GM13977 (cell line): ENCODE measurements around the gene SLC2A5.

ENCODE experiments used
- DNase-seq: peaks from one replicate; pipeline ENCODE4 v3.0.0; 2012; ENCODE audit warnings: low spot score
- CTCF ChIP-seq: IDR thresholded peaks from 2 replicates; pipeline ENCODE4 v1.5.1; 2012; ENCODE audit warnings: mild to moderate bottlenecking, control low read depth; ENCODE audit not compliant: insufficient read depth; ENCODE audit errors: extremely low read depth, missing control alignments
- in situ Hi-C: fragments of 300-500 bp; cut with MboI; formaldehyde crosslinking; loops from one replicate; pipeline ENCODE4 v1.12.0; 2022; ENCODE audit warnings: low sequenced_read_pairs, low pct_unique_long_range_greater_than_20kb, mixed read lengths, inconsistent platforms; ENCODE audit not compliant: unreplicated experiment

SLC2A5 gene

DNA sequence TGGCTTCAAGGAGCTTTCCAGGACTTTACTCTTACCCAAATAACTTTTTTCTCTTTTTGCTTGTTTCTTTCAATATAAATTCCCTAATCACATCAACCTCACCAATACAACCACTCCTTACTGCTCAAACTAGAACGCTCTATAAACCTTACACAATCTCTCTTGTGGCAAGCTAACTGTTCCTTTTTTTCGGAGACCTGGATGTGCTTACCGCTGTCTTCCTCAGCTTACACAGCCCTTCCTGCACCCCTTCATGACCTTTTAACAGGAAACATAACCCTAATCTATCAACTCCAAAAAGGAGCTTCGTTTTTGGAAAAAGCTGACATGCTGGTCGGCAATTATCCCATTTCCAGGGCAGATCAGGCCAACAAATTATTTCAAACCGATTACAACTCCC, 24.1 kb upstream of the SLC2A5 start:
- no peak for DNase-seq
- TF ChIP-seq CTCF = no peak
- in situ Hi-C loops = no loop called here

DNA sequence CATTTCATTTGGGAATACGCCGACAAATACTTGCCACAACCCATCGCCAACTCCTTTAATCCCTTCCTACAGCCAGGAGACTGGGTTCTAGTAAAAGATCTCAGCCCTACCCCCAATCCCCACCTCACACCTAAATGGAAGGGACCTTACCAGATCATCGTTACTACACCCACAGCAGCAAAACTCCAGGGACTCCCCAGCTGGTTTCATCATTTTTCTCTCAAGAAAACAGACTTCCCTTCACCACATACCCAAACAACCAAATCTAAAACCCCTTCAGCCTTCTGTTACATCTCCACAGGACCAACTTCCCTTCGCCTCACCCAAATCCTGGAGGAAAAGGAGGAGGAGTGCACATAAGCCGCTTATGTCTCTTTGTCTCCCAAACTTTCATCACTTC, 23.7 kb upstream of the SLC2A5 start:
- in situ Hi-C loops = no loop called here

GRCh38 chr1:9088807-9089206, 19.4 kb upstream of the SLC2A5 start:
- in situ Hi-C loops = no loop called here
- TF ChIP-seq CTCF = no peak

More for the DNA sequence above, 23.7 kb upstream of the SLC2A5 start:
- no peak for DNase-seq
- TF ChIP-seq CTCF = no peak

GRCh38 chr1:9087411-9088125, 18.1 kb upstream of the SLC2A5 start:
- no peak for TF ChIP-seq CTCF
- DNase-seq = no peak
- in situ Hi-C loops = no loop called here

More at GRCh38 chr1:9088807-9089206, 19.4 kb upstream of the SLC2A5 start:
- DNase-seq = no peak

DNA sequence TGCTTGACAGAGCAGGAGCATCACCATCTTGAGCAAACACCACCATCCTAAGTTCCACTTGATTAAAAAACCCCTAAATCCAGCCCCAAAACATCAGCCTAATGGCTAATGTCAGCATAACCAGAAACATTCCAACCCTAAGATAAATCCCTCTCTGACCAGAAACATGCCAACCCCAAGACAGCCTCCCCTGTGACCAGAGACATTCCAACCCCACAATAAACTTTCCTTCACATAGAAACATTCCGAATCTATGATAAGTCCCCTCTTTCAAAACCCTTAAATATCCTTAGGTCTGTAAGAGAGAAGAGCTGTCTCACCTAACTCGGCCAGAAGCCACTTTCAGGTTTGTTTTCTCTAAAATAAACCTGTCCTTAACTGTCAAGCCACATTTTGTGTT, 17.4 kb upstream of the SLC2A5 start:
- no peak for TF ChIP-seq CTCF
- no peak for DNase-seq
- in situ Hi-C loops = no loop called here

DNA sequence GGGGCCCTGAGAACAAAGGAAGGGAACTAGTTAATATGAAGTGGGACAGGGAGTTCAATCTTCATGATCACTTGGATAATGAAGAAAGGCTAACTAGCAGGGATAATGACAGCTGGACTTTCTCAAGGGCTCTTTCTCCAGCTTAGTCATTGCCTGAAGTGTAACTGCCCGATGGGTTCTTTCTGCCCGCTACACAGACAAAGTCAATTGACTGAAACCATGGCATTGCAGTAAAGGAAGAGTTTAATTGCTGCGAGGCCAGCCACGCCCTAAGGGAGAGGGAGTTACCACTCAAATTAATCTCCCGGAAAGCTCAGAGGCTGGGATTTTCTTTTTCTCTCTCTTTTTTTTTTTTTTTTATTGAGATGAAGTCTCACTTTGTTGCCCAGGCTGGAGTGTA, 16.6 kb upstream of the SLC2A5 start:
- no peak for TF ChIP-seq CTCF
- in situ Hi-C loops = no loop called here
- no peak for DNase-seq
